Measurements from ENCODE around the gene LUC7L.
A peak's percentile ranks its signal among the peaks of the same experiment; 100 is the strongest.
"Not testable (repeated sequence)": the region's sequence is repeated elsewhere in the genome, so short reads cannot be mapped to it uniquely, and the experiment has no call there.

Gene LUC7L

GRCh38 chr16:172374-172941 is 56.8 kb downstream of the LUC7L start, which contains the start of gene HBA2:
Gene HBA2, plus strand, starts transcription at chr16:172876. Its CDS starts 37 bp downstream, at chr16:172913.
- intact Hi-C loops (cut with DNase I); DNase-seq: not testable (repeated sequence)

- intact Hi-C loops (cut with DNase I) = no loop called here
- no peak for DNase-seq
Observed at GRCh38 chr16:170788-171187, 58.5 kb downstream of the LUC7L start.

- intact Hi-C loops (cut with DNase I); DNase-seq: not testable (repeated sequence)
Observed at GRCh38 chr16:170088-170507, 59.2 kb downstream of the LUC7L start.

GRCh38 chr16:169014-169413 is 60.2 kb downstream of the LUC7L start:
- intact Hi-C loops (cut with DNase I) = no loop called here

GRCh38 chr16:168424-168823 is 60.8 kb downstream of the LUC7L start:
- intact Hi-C loops (cut with DNase I) = no loop called here
- no peak for DNase-seq

More at GRCh38 chr16:169014-169413, 60.2 kb downstream of the LUC7L start:
- DNase-seq = no peak

GRCh38 chr16:167122-167690 is 62.0 kb downstream of the LUC7L start:
- intact Hi-C loops (cut with DNase I) = no loop called here
- DNase-seq = no peak

GRCh38 chr16:166375-167121 is 62.7 kb downstream of the LUC7L start:
- intact Hi-C loops (cut with DNase I) = no loop called here
- DNase-seq = no peak

- peak in 2 of 42 donors; percentile 17 to 33 for DNase-seq
- intact Hi-C loops (cut with DNase I) = no loop called here
Observed at GRCh38 chr16:165539-166374, 63.5 kb downstream of the LUC7L start, which contains the start of gene HBM. Gene HBM, plus strand, starts transcription at chr16:165978. Its CDS starts 20 bp downstream, at chr16:165998.

- no peak for DNase-seq
- intact Hi-C loops (cut with DNase I) = no loop called here
Observed at GRCh38 chr16:164827-165538, 64.3 kb downstream of the LUC7L start.

GRCh38 chr16:164134-164823 is 65.0 kb downstream of the LUC7L start:
- DNase-seq; intact Hi-C loops (cut with DNase I): not testable (repeated sequence)

- DNase-seq; intact Hi-C loops (cut with DNase I): not testable (repeated sequence)
Observed at GRCh38 chr16:163696-164095, 65.6 kb downstream of the LUC7L start.

- intact Hi-C loops (cut with DNase I); DNase-seq: not testable (repeated sequence)
Observed at GRCh38 chr16:163139-163538, 66.1 kb downstream of the LUC7L start.

- intact Hi-C loops (cut with DNase I) = no loop called here
Observed at GRCh38 chr16:162271-162991, 66.8 kb downstream of the LUC7L start.

GRCh38 chr16:160691-161190 is 68.5 kb downstream of the LUC7L start:
- intact Hi-C loops (cut with DNase I) = no loop called here
- DNase-seq = no peak

More at GRCh38 chr16:162271-162991, 66.8 kb downstream of the LUC7L start:
- DNase-seq = no peak

- intact Hi-C loops (cut with DNase I); DNase-seq: not testable (repeated sequence)
Observed at GRCh38 chr16:160242-160641, 69.0 kb downstream of the LUC7L start.

GRCh38 chr16:159136-159849 is 70.0 kb downstream of the LUC7L start:
- intact Hi-C loops (cut with DNase I) = no loop called here
- no peak for DNase-seq

- intact Hi-C loops (cut with DNase I) = no loop called here
- peak in 1 of 42 donors; percentile 34 for DNase-seq
Observed at GRCh38 chr16:155031-155398, 74.2 kb downstream of the LUC7L start.

Measured in head of caudate nucleus (tissue), 42 donors.